Uterus (tissue), 4 donors: Measurements from ENCODE around the gene PTGIR. TPM values are rescaled to one million over a fixed set of nuclear protein-coding genes. Genes with fewer than 3 reads are reported as not detected.

Source experiments
- DNase-seq, 2 donors: peaks; one replicate each; pipeline ENCODE4 v3.0.0-alpha.2; 2019 to 2020
- H3K27ac ChIP-seq, 2 donors: fragments of 200-600 bp; sonication (generic); 1 replicate in 1 of 2; 2 replicates in 1 of 2; pipeline ENCODE4 v1.5.1; 2016 to 2018
- H3K27me3 ChIP-seq, 2 donors: fragments of 200-600 bp; sonication (generic); one replicate each; pipeline ENCODE4 v1.5.1; 2018 to 2019; ENCODE audit warnings: control low read depth in 1 of 2
- H3K36me3 ChIP-seq, 2 donors: fragments of 200-600 bp; sonication (generic); one replicate each; pipeline ENCODE4 v1.5.1; 2019; ENCODE audit warnings: control low read depth in 1 of 2
- H3K4me1 ChIP-seq, 2 donors: fragments of 200-600 bp; sonication (generic); one replicate each; pipeline ENCODE4 v1.5.1; 2018 to 2019; ENCODE audit warnings: control low read depth in 1 of 2
- H3K4me3 ChIP-seq, 2 donors: fragments of 200-600 bp; sonication (generic); 1 replicate in 1 of 2; 2 replicates in 1 of 2; pipeline ENCODE4 v1.5.1; 2018 to 2019; ENCODE audit warnings: mild to moderate bottlenecking in 1 of 2
- H3K9me3 ChIP-seq, 2 donors: fragments of 200-600 bp; sonication (generic); one replicate each; pipeline ENCODE4 v1.5.1; 2019; ENCODE audit warnings: control low read depth in 1 of 2
- CTCF ChIP-seq, 4 experiments: fragments of 200-600 bp in 2 of 4; fragments of 450-650 bp in 2 of 4; sonication (generic) in 2 of 4; IDR thresholded peaks; one replicate each; pipeline ENCODE4 v1.5.1; 2016 to 2019; ENCODE audit warnings: antibody characterized with exemption in 4 of 4, mild to moderate bottlenecking in 2 of 4, moderate library complexity in 1 of 4
- POLR2A ChIP-seq, 2 donors: fragments of 450-650 bp; IDR thresholded peaks; one replicate each; pipeline ENCODE4 v1.6.1; 2016; ENCODE audit warnings: antibody characterized with exemption in 2 of 2, mild to moderate bottlenecking in 1 of 2, moderate library complexity in 1 of 2
- intact Hi-C: fragments of 100-400 bp; cut with DNase I; formaldehyde crosslinking; loops from one replicate; pipeline ENCODE4 v1.15.1; 2023; ENCODE audit warnings: low total_unique reads
- total RNA-seq, 4 donors: library from RNA; depleted of rRNA in 3 of 4; stranded (reverse); fragments of >200 nt in 3 of 4; gene quantifications; one replicate each; pipeline versions ENCODE4 v1.1.0 to v1.2.4, GENCODE V29; 2014 to 2023
- donor health status: DM: yes; HTN: yes; CAD: no.

The PTGIR gene
- total RNA-seq, 4 donors from 2014 or later = 0.51 to 6.1 (median 3.5) TPM

DNA sequence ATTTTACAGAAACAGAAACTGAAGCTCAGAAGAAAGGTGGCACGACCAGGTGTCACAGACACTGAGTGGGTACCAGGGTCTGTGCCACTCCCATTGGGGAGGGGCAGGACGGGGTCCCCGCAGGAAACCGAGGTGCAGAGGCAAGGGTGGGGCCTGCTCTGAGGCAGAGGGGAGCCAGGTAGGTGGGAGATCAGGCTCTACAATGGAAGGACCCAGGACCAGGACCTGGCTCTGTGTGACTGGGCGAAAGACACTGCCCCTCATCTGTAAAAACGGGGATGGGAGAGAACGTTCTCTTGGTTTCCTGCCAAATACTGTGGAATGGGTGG lies 2.8 kb downstream of the PTGIR start:
- DNase-seq = no peak
- Histone ChIP-seq H3K27me3 (no peaks in the 10 kb centered on the region), H3K27ac (peak overlapping the region in 1 of 2 donors; percentile 58), H3K4me1 (peaks cover 7% of the 10 kb centered on the region in 2 donors), H3K36me3 (no peaks in the 10 kb centered on the region), H3K9me3 (no peaks in the 10 kb centered on the region), H3K4me3 (no peak overlapping the region)
- intact Hi-C loops = loop anchor here (5.0 kb wide), 1 partner anchor 45 kb away; no protein-coding TSS in a partner anchor
- TF ChIP-seq POLR2A (IDR thresholded peaks at IDR 0.05) = no peak
- TF ChIP-seq CTCF (IDR thresholded peaks at IDR 0.05) = no peak

GRCh38 chr19:46621191-46622117 lies 3.4 kb downstream of the PTGIR start:
- TF ChIP-seq POLR2A (IDR thresholded peaks at IDR 0.05) (no peak), CTCF (IDR thresholded peaks at IDR 0.05) (no peak)
- H3K4me3 ChIP-seq = no peak overlapping the region
- no peaks in the 10 kb centered on the region for H3K36me3 ChIP-seq
- H3K4me1 ChIP-seq = peaks cover 7 to 12% of the 10 kb centered on the region in 2 donors
- H3K27me3 ChIP-seq = no peaks in the 10 kb centered on the region
- DNase-seq = no peak
- H3K27ac ChIP-seq = peak overlapping the region; percentile 58 to 62
- intact Hi-C loops = loop anchor here (5.0 kb wide), 1 partner anchor 46 kb away; no protein-coding TSS in a partner anchor
- no peaks in the 10 kb centered on the region for H3K9me3 ChIP-seq

DNA sequence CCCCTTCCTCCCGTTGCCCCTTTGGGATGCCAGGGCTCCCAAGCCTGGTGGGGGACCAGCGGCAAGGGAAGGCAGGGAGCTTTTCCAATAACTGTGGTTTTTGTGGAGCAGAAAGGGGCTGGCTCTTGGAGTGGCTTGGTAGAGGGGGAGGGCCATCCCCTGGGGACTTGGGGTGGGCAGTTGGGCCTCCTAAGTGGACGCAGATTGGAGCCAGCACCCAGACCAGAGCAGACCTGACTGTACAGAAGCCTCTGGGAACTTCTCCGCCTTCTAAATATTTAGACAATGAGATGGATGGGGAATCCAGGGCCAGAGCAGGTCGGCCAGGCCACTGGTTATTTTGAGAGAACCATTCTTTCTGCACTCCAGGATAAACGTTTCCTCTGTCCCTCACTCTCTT lies 4.2 kb downstream of the PTGIR start:
- no peak overlapping the region for H3K4me3 ChIP-seq
- peaks cover 7 to 12% of the 10 kb centered on the region in 2 donors for H3K4me1 ChIP-seq
- H3K27me3 ChIP-seq = no peaks in the 10 kb centered on the region
- peak overlapping the region; percentile 58 to 62 for H3K27ac ChIP-seq
- DNase-seq = no peak
- intact Hi-C loops = loop anchor here (5.0 kb wide), 1 partner anchor 47 kb away; no protein-coding TSS in a partner anchor
- no peaks in the 10 kb centered on the region for H3K36me3 ChIP-seq
- no peaks in the 10 kb centered on the region for H3K9me3 ChIP-seq
- TF ChIP-seq CTCF (IDR thresholded peaks at IDR 0.05) = no peak
- no peak for TF ChIP-seq POLR2A (IDR thresholded peaks at IDR 0.05)

GRCh38 chr19:46620267-46620666 lies 4.6 kb downstream of the PTGIR start:
- Histone ChIP-seq H3K4me3 (no peak overlapping the region), H3K9me3 (no peaks in the 10 kb centered on the region), H3K27me3 (no peaks in the 10 kb centered on the region), H3K4me1 (peaks cover 3 to 12% of the 10 kb centered on the region in 2 donors), H3K36me3 (no peaks in the 10 kb centered on the region), H3K27ac (peak overlapping the region; percentile 58 to 62)
- no peak for TF ChIP-seq CTCF (IDR thresholded peaks at IDR 0.05)
- TF ChIP-seq POLR2A (IDR thresholded peaks at IDR 0.05) = no peak
- no peak for DNase-seq
- intact Hi-C loops = loop anchor here (5.0 kb wide), 1 partner anchor 47 kb away; no protein-coding TSS in a partner anchor

DNA sequence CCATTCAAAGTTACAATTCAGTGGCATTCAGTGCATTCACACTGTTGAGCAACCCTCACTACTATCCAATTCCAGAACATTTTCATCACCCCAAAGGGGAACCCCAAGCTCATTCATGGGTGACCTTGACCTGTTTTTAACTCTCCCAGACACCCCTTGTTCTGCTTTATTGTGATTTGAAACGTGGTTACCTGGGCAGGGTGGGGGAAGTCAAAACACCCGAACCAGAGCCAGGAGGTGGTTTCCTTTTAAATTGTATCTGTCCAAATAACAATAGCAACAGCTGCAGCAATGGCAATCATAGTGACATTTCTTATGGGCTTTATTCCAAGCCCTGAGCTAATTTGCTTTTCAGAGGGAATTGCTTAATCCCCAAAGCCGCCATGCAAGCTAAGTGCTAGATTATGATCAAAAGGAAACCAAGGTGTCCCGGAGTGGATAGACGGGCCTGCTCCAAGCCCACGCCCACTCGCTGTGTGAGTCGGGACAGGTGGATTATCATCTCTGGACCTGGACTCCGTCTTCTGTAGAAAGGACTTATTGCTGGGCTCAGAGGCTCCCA lies 6.1 kb downstream of the PTGIR start:
- intact Hi-C loops = no loop called here
- Histone ChIP-seq H3K36me3 (no peaks in the 10 kb centered on the region), H3K9me3 (no peaks in the 10 kb centered on the region), H3K27ac (peak overlapping the region; percentile 27), H3K27me3 (no peaks in the 10 kb centered on the region), H3K4me1 (peaks cover 0 to 12% of the 10 kb centered on the region in 2 donors), H3K4me3 (no peak overlapping the region)
- no peak for DNase-seq
- TF ChIP-seq CTCF (IDR thresholded peaks at IDR 0.05) (no peak), POLR2A (IDR thresholded peaks at IDR 0.05) (no peak)
